NCI-H82 (cell line): ENCODE results near the gene SLC25A22.

Experiments
- DNase-seq: peaks from one replicate; lab custom pipeline; 2025; lab: John Stamatoyannopoulos, UW

SLC25A22 gene

DNA sequence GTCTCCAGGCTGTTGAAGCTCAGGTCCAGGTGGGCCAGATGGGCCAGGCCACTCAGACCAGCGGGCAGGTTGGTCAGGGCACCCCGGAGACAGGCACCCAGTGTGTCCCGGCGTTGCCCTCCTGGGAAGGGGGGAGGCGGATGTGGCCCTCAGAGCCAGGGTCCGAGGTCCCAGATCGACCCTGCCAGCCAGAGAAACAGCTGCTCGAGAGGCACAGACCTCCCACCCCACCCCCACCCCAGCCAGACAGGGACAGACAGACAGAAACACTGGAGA lies 5.3 kb upstream of the SLC25A22 start:
- no peak for DNase-seq

GRCh38 chr11:802693-803466 lies 4.8 kb upstream of the SLC25A22 start:
- no peak for DNase-seq

- no peak for DNase-seq
Observed at GRCh38 chr11:802018-802617, 4.0 kb upstream of the SLC25A22 start.

- DNase-seq: no peak
Observed at GRCh38 chr11:801097-801780, 3.2 kb upstream of the SLC25A22 start.

DNA sequence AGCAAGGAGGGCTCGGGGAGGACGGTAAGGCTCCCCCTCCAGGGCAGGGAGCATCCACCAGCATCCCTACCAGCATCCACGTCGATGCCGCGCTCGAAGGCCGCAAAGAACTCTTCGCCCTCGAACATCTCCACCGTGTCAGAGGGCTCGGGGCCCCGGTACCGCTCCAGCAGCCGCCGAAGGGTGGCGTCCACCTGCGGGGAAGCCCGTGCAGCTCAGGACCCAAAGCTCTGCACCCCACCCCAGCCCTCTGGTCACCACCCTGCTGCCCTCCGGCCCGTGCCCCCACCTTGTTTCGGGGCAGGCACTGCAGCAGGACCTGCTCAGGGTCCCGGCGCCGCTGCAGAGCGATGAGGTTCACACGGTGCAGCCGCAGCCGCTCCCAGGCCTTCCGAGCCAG lies 2.4 kb upstream of the SLC25A22 start:
- no peak for DNase-seq

GRCh38 chr11:799641-800316 lies 1.7 kb upstream of the SLC25A22 start:
- DNase-seq: no peak

DNA sequence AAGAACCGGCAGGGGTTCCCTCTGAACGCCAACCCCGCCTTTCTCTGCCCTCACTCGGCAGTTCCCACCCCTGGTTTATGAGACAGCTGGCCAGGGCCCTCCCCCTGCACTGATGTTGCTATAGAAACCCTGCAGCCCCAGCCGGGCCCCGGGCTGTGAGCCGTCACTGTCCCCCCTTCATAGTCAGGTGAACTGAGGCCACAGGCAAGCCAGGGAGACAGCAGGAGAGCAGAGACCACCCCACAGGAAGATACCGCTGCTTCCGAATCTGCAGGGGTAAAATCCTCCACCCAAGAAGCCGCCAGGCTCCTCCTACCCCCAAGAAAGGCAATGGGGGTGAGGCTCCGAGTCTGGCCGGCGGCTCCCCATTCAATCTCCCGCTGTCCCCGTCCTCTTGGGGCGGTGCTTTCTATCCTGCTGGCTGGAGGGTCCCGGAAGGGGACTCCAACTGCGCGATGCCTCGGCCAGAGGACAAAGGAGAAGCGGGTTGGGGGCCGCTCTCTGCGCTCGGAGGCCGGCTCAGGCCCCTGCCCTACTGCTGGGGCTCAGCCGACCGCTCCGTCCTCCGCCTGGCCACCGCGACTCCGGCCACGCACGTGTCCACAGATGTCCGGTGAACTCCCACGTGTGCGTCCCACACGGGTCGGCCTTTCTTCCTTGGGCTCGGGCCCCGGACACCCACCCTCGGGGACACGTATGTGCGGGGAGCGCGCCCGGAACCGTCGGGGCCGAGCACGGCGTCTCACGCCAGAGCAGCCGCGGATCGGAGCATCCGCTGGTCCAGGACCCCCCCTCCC lies 587 bp downstream of the SLC25A22 start:
- peak; percentile 94 for DNase-seq

DNA sequence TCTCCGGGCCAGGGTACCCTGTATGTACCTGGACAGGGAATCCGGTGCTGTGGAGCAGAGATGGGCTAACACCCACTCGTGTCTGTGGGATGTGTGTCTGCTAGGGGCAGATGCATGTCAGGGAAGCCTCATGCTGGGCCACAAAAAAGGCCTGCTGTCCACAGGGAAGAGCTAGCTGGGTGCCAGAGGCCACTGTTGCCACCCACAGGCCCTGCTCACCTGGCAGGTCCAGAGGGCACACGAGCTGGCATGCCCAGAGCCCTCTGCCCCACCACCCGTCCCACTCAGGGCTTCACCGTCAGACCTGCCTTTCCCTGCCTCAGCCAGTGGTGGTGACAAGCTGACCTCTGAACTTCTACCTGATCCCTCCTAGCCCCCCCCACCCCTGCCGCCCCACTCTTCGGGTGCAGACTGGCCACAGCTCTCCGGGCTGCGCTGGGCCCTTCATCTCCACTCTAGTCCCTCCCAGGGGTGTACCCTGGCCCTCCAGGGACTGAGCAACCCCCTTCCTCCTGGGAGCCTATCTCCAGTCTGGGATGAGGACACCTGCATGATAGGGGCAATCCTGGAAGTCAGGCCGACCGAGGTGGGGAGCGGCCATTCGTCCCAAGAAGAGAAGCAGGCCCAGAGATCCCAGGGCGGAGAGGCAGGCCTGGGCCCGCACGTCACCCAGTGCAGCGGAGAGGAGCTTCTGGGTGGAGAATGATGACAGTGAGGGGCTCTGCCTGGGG lies 1.4 kb downstream of the SLC25A22 start:
- DNase-seq: no peak

- peak; percentile 72 for DNase-seq
Observed at GRCh38 chr11:795634-796564, 2.2 kb downstream of the SLC25A22 start.

DNA sequence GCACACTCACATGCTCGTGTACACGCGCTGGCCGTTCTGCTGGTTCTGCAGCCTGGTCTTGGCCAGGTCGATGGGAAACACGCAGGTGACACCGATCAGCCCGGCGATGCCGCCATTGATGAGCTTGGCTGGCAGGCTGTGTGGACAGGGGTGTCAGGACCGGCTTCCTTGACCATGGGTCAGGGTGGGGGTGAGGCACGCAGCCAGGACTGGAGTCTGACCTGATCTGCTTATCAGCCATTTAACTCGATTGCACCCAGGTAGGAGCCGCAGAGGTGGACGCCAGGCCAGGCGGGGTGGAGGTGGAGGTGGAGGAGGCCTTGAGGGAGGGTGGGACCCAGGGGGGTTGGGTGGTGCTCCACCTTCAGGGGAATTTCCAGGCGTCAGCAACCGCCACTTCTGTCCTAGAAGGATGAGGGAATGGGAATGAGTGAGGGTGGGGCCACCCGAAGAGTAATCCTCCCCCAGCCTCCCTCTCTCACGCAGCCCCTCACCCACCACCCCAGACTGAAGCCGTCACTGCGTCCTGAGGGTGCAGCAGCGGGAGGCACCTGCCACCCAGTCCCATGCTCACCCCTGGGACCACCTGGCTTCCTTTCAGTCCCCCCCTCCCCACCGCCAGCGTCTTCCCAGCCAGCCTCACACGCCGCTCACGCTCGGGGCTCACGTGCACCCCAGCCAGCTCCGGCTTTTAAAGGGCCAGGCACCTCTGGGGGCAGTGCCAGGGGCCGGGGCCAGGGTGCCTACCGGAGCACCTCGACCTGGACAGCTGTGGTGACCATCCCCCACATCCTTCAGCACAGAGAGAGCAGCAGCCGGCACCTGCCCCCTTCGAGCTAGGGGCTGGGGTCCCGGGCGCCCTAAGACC lies 3.1 kb downstream of the SLC25A22 start:
- peak; percentile 52 for DNase-seq

- peak; percentile 72 for DNase-seq
Observed at GRCh38 chr11:794013-794765, 3.9 kb downstream of the SLC25A22 start.

- DNase-seq: no peak
Observed at GRCh38 chr11:793556-793955, 4.5 kb downstream of the SLC25A22 start.

GRCh38 chr11:792873-793272 lies 5.2 kb downstream of the SLC25A22 start:
- DNase-seq: no peak

- no peak for DNase-seq
Observed at GRCh38 chr11:792535-792821, 5.6 kb downstream of the SLC25A22 start.

DNA sequence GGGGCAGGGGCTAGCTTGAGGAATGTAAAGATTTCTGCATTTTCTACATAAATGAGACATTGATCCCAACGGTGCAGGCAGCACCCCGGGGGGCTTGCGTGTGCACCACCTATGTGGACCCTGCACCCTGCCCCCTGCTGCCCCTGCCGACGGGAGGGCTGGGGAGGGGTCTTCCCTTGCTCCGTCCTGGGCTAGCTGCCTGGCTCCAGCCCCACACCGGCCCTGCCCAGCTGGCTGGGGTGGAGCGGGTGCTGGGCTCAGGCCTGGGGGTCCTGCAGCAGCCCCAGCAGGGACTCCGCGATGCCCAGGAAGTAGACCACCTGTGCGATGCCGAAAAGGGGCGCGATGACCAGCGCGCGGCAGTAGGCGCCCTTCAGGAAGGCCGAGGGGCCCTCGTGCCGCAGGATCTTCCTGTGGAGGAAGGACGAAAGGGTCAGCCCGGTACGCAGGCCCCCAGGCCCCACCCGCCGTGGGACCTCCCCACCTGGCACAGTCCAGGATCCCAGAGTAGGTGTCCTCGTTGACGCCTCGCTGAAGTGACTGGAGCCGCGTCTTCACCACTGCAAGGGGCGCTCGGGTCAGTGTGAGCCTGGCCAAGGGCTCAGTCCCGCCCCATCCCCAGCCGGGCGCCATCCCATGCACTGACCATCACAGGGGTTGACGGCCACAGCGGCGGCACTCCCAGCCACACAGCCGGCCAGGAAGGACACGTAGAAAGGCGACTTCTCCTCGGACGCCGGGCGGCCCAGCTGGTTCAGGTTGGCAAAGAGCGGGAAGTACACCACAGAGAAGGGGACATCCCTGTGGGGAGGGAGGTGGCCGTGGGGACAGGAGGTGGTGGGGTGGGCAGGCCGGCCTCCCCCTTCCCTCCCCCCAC lies 6.2 kb downstream of the SLC25A22 start:
- no peak for DNase-seq

- peak; percentile 26 for DNase-seq
Observed at GRCh38 chr11:790721-791564, 7.1 kb downstream of the SLC25A22 start.

DNA sequence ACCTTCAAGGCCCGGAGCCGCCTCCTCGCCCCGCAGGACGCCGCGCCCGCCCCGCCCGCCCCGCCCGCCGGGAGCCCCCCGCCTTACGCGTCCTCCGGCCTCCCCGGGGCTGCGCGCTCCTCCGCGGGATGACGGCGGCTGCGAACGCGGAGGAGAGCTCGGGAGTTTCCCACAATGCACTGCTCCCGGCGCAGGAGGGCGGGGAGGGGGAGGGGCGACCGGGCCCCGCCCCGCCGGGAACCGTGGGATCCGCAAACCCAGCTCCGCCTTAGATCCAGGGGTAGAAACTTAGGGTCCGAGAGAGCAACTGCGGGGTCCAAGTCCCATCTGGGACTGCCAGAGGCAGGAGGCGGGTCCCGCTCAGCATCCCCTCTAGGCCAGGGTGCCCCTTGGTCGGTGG lies 8.1 kb downstream of the SLC25A22 start, which contains the start of gene CEND1:
Gene CEND1 (minus strand): TSS at position 148 of the 400 bp plus-strand sequence. CDS start 1,514 bp downstream, outside the sequence.
- peak; percentile 67 for DNase-seq
